Activated T-helper 2 cell treated with anti-CD3 and anti-CD28 coated beads, Interferon-gamma antibody, Interleukin-2, Interleukin-4, amounts not matched to agents 10 μg/mL and 5 μg/mL and 100 μg/mL, durations not matched to agents 14 hours and 24 hours and 36 hours (primary cell): ENCODE measurements around the gene OSBPL8. TPM values are rescaled to one million over a fixed set of nuclear protein-coding genes. Genes with fewer than 3 reads are reported as not detected.

ENCODE experiments used
- DNase-seq: peaks from one replicate; pipeline ENCODE4 v3.0.0; 2021; ENCODE audit warnings: low spot score
- H3K27ac Mint-ChIP-seq: one replicate; pipeline ENCODE4 v1.8.0; 2021; ENCODE audit warnings: mixed read lengths
- H3K27me3 Mint-ChIP-seq: one replicate; pipeline ENCODE4 v1.8.0; 2021; ENCODE audit warnings: low read depth, mixed read lengths
- H3K36me3 Mint-ChIP-seq: one replicate; pipeline ENCODE4 v1.8.0; 2021; ENCODE audit warnings: low read depth, mixed read lengths
- H3K4me1 Mint-ChIP-seq: one replicate; pipeline ENCODE4 v1.8.0; 2021; ENCODE audit warnings: low read depth, mixed read lengths
- H3K4me3 Mint-ChIP-seq: one replicate; pipeline ENCODE4 v1.8.0; 2021; ENCODE audit warnings: low read depth, mild to moderate bottlenecking, moderate library complexity, mixed read lengths
- H3K9me3 Mint-ChIP-seq: one replicate; pipeline ENCODE4 v1.8.0; 2021; ENCODE audit warnings: mixed read lengths
- intact Hi-C: fragments of 100-400 bp; cut with micrococcal nuclease; formaldehyde crosslinking; loops from one replicate; pipeline ENCODE4 v1.15.1; 2023
- total RNA-seq: library from RNA; stranded (reverse); gene quantifications from 2 replicates; pipeline ENCODE4 v1.2.3, GENCODE V29; 2022

OSBPL8 gene
- total RNA-seq, 1 donor from 2014 or later: 87.9 TPM

DNA sequence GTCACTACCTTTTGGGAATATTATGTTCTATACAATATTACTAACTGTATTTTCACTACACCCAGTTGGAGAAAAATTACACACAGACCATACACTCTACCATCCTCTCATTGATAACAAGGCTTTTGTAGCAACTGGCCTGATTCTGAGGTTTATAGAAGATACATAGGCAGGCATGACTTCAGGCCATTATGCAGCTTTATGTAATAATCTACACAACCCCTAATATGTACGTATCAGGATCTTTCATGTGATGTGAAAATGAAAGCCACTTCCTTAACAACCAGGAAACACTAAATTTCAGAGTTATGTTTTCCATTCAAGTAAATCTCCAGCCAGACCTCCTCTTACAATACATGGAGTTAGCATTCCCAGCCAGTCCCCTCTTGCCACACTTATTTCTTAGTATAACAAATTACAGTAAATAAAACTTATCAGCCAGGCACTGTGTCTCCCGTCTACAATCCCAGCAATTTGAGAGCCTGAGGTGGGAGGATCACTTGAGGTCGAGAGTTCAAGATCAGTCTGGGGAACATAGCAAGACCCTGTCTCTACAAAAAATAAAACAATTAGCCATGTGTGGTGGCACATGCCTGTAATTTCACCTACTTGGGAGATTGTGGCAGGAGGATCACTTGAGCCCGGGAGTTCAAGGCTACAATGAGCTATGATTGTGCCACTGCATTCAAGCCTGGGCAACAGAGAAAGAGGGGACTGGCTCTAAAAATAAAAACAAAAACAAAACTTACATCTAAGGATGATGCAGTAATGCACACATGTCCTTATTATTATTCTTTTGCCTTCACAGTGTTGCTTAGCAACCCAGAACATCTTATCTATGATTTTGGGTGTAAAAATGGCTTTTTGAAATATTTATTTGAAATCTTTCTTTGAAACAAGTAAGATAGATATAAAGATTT, 10.4 kb upstream of the OSBPL8 start:
- H3K27ac Mint-ChIP-seq: no peak overlapping the region
- peaks cover 5% of the 10 kb centered on the region for H3K9me3 Mint-ChIP-seq
- no peak overlapping the region for H3K4me3 Mint-ChIP-seq
- no peak for DNase-seq
- intact Hi-C loops: no loop called here
- peaks cover 9% of the 10 kb centered on the region for H3K4me1 Mint-ChIP-seq
- no peaks in the 10 kb centered on the region for H3K36me3 Mint-ChIP-seq
- no peaks in the 10 kb centered on the region for H3K27me3 Mint-ChIP-seq

- no peaks in the 10 kb centered on the region for H3K9me3 Mint-ChIP-seq
- intact Hi-C loops: no loop called here
- DNase-seq: no peak
- H3K27ac Mint-ChIP-seq: no peak overlapping the region
- H3K27me3 Mint-ChIP-seq: no peaks in the 10 kb centered on the region
- H3K4me1 Mint-ChIP-seq: peaks cover 9% of the 10 kb centered on the region
- no peak overlapping the region for H3K4me3 Mint-ChIP-seq
- no peaks in the 10 kb centered on the region for H3K36me3 Mint-ChIP-seq
These were observed 9.4 kb upstream of the OSBPL8 start for GRCh38 chr12:76568888-76569551.

GRCh38 chr12:76568130-76568529, 8.6 kb upstream of the OSBPL8 start:
- no peak overlapping the region for H3K4me3 Mint-ChIP-seq
- no peaks in the 10 kb centered on the region for H3K36me3 Mint-ChIP-seq
- H3K27ac Mint-ChIP-seq: no peak overlapping the region
- intact Hi-C loops: no loop called here
- no peaks in the 10 kb centered on the region for H3K9me3 Mint-ChIP-seq
- no peaks in the 10 kb centered on the region for H3K27me3 Mint-ChIP-seq
- no peak for DNase-seq
- peaks cover 9% of the 10 kb centered on the region for H3K4me1 Mint-ChIP-seq

GRCh38 chr12:76563061-76563460, 3.5 kb upstream of the OSBPL8 start:
- no peak overlapping the region for H3K27ac Mint-ChIP-seq
- no peak overlapping the region for H3K4me3 Mint-ChIP-seq
- H3K9me3 Mint-ChIP-seq: no peaks in the 10 kb centered on the region
- H3K4me1 Mint-ChIP-seq: peaks cover 15% of the 10 kb centered on the region
- intact Hi-C loops: no loop called here
- DNase-seq: no peak
- no peaks in the 10 kb centered on the region for H3K36me3 Mint-ChIP-seq
- H3K27me3 Mint-ChIP-seq: no peaks in the 10 kb centered on the region

- Mint-ChIP-seq H3K27ac (no peak overlapping the region), H3K27me3 (no peaks in the 10 kb centered on the region), H3K9me3 (no peaks in the 10 kb centered on the region), H3K4me3 (no peak overlapping the region), H3K4me1 (peaks cover 17% of the 10 kb centered on the region), H3K36me3 (no peaks in the 10 kb centered on the region)
- intact Hi-C loops: no loop called here
- DNase-seq: no peak
These were observed 2.6 kb upstream of the OSBPL8 start for GRCh38 chr12:76562130-76562529.

GRCh38 chr12:76560086-76560491, 518 bp upstream of the OSBPL8 start:
- H3K4me1 Mint-ChIP-seq: peaks cover 33% of the 10 kb centered on the region
- no peaks in the 10 kb centered on the region for H3K27me3 Mint-ChIP-seq
- no peaks in the 10 kb centered on the region for H3K9me3 Mint-ChIP-seq
- peak overlapping the region; percentile 93 for H3K4me3 Mint-ChIP-seq
- H3K27ac Mint-ChIP-seq: peak overlapping the region; percentile 90
- peaks cover 12% of the 10 kb centered on the region for H3K36me3 Mint-ChIP-seq
- intact Hi-C loops: no loop called here
- no peak for DNase-seq

- peak; percentile 82 for DNase-seq
- Mint-ChIP-seq H3K4me3 (peak overlapping the region; percentile 93), H3K27me3 (no peaks in the 10 kb centered on the region), H3K36me3 (peaks cover 17% of the 10 kb centered on the region), H3K9me3 (no peaks in the 10 kb centered on the region), H3K4me1 (peaks cover 39% of the 10 kb centered on the region), H3K27ac (peak overlapping the region; percentile 96)
- intact Hi-C loops: loop anchor here (1.0 to 5.0 kb wide), 12 partner anchors 14 to 1078 kb away; partner anchors contain the start of genes BBS10, GLIPR1, PHLDA1 and ZDHHC17
These were observed 729 bp downstream of the OSBPL8 start for GRCh38 chr12:76558684-76559399.

- no peak overlapping the region for H3K27ac Mint-ChIP-seq
These were observed 3.2 kb downstream of the OSBPL8 start for GRCh38 chr12:76556368-76556767.

DNA sequence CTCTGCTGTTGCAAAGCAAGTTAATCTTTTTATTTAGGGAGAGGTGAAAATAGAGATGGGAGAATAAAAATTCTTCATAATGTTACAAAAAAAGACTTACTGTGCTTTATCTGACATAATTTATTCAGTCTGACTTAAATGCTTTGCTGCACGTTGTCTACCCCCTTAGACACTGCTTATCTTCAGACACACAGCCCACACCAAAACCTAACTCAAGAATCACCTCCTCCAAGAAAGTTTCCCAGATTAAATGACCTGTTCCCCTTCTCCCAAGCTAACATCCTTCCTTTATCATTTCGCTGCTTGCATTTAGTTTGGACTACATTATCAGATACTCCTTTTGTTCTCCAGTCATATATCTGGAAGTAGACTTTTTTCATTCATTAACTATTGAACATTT, 3.8 kb downstream of the OSBPL8 start:
- H3K27ac Mint-ChIP-seq: no peak overlapping the region

More at GRCh38 chr12:76556368-76556767, 3.2 kb downstream of the OSBPL8 start:
- Mint-ChIP-seq H3K27me3 (no peaks in the 10 kb centered on the region), H3K9me3 (no peaks in the 10 kb centered on the region), H3K4me3 (peak overlapping the region; percentile 1), H3K36me3 (peaks cover 22% of the 10 kb centered on the region), H3K4me1 (peaks cover 40% of the 10 kb centered on the region)
- intact Hi-C loops: loop anchor here (5.0 kb wide), 4 partner anchors 34 to 919 kb away; partner anchors contain the start of gene PHLDA1
- no peak for DNase-seq

DNA sequence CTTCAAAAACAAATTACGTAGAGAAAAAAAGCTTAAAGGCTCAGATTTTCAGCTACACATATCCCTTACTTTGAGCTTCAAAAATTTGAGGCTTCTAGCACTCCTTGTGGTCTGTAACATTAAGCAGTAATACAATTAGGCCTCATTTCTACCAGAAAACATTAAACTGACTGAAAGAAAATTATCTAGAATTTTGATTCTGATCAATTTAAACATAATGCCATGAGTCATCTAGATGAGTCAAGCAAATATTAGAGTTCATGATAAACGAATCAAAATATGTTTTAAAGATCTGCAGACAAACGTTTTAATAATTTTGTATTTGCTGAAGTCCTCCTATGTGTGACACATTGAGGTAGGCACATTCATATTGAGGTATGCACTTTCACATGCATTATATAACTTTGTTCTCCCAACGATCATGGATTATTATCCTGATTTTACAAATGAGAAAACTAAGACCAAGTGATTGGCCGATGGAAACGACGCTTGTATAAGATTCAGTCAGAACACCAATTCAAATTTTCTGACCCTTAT, 4.3 kb downstream of the OSBPL8 start:
- H3K27me3 Mint-ChIP-seq: no peaks in the 10 kb centered on the region
- DNase-seq: no peak
- peaks cover 22% of the 10 kb centered on the region for H3K36me3 Mint-ChIP-seq
- no peak overlapping the region for H3K4me3 Mint-ChIP-seq
- H3K27ac Mint-ChIP-seq: no peak overlapping the region
- intact Hi-C loops: loop anchor here (5.0 kb wide), 4 partner anchors 33 to 918 kb away; partner anchors contain the start of gene PHLDA1
- peaks cover 37% of the 10 kb centered on the region for H3K4me1 Mint-ChIP-seq
- H3K9me3 Mint-ChIP-seq: no peaks in the 10 kb centered on the region

More for the DNA sequence above, 3.8 kb downstream of the OSBPL8 start:
- Mint-ChIP-seq H3K36me3 (peaks cover 22% of the 10 kb centered on the region), H3K27me3 (no peaks in the 10 kb centered on the region), H3K9me3 (no peaks in the 10 kb centered on the region), H3K4me1 (peaks cover 40% of the 10 kb centered on the region), H3K4me3 (no peak overlapping the region)
- intact Hi-C loops: loop anchor here (5.0 kb wide), 4 partner anchors 33 to 918 kb away; partner anchors contain the start of gene PHLDA1
- DNase-seq: no peak

GRCh38 chr12:76554405-76555230, 5.0 kb downstream of the OSBPL8 start:
- Mint-ChIP-seq H3K27me3 (no peaks in the 10 kb centered on the region), H3K4me3 (no peak overlapping the region), H3K36me3 (peaks cover 24% of the 10 kb centered on the region), H3K27ac (no peak overlapping the region), H3K4me1 (peaks cover 41% of the 10 kb centered on the region), H3K9me3 (no peaks in the 10 kb centered on the region)
- no peak for DNase-seq
- intact Hi-C loops: loop anchor here (5.0 kb wide), 4 partner anchors 32 to 917 kb away; partner anchors contain the start of gene PHLDA1
